ENCODE data around the gene TMEM154. TPM values are rescaled to one million over a fixed set of nuclear protein-coding genes. Genes with fewer than 3 reads are reported as not detected.

Gene TMEM154
- total RNA-seq, 1 experiment from 2014 or later = 0.22 TPM

DNA sequence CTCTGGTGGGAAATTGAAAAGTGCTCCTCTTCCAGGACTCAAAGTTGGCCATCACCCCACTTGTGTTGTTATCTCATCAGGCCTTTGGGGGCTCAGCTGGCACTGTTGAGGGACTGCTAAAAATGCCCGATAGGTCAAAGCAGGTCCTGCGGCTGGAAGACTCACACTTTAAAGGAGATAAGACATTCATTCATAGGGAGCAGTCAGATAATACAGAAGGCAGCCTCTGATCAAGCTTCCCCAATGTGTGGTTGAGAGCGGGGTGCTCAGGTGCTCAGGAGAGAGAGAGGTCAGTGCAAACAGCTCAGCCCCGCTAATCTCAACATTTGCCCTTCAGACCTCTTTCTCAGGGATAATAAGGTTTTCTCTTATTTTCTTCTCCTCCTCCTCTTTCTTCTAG is 70.3 kb downstream of the TMEM154 start:
- no peaks in the 10 kb centered on the region for H3K9me2 ChIP-seq (replicated peaks; ENCODE audit: insufficient read depth, low read length)
- no peaks in the 10 kb centered on the region for H3K79me2 ChIP-seq (ENCODE audit: low read length)
- H3K36me3 ChIP-seq (ENCODE audit: insufficient read depth, low read length) = no peaks in the 10 kb centered on the region
- no peak overlapping the region for H3K27ac ChIP-seq (ENCODE audit: low read length)
- H3K27me3 ChIP-seq (ENCODE audit: low read length) = no peaks in the 10 kb centered on the region
- no peak overlapping the region for H3K9ac ChIP-seq (ENCODE audit: low read length)
- DNase-seq = no peak
- no peak overlapping the region for H3K4me3 ChIP-seq (ENCODE audit: low read length)
- H3K4me2 ChIP-seq (ENCODE audit: low read depth, low read length, poor library complexity, severe bottlenecking) = no peak overlapping the region
- H3K9me3 ChIP-seq (ENCODE audit: low read length) = no peaks in the 10 kb centered on the region
- no peak overlapping the region for H2AFZ ChIP-seq (ENCODE audit: low read length)
- no peaks in the 10 kb centered on the region for H3K4me1 ChIP-seq (ENCODE audit: low read length)
- H4K20me1 ChIP-seq (ENCODE audit: insufficient read depth, low read depth, low read length) = peaks cover 8% of the 10 kb centered on the region; the same call in 1 of the 2 replicates

DNA sequence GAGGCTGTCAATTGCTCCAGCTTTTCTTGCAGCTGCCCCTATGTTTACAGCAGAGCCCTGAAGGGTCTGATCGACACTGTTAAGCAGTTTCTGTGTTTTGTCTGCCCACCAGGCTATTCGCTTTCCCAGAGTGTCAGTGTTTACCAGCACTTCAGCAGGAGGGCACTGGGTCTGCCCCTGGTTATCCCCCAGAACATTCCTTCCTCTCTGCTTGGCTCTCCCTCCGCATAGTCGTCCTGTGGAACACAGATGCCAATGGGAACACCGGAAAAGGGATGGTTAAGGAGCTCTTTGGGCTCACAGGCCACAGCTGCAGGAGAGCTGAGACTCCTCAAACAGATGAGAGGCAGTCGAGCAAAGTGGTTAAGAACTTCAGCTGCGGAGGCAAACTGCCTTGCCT is 72.6 kb downstream of the TMEM154 start:
- no peak for DNase-seq
- Histone ChIP-seq H3K9ac (ENCODE audit: low read length) (no peak overlapping the region), H2AFZ (ENCODE audit: low read length) (no peak overlapping the region), H3K79me2 (ENCODE audit: low read length) (no peaks in the 10 kb centered on the region), H3K4me3 (ENCODE audit: low read length) (no peak overlapping the region), H3K9me2 (replicated peaks; ENCODE audit: insufficient read depth, low read length) (no peaks in the 10 kb centered on the region), H3K4me2 (ENCODE audit: low read depth, low read length, poor library complexity, severe bottlenecking) (no peak overlapping the region), H3K4me1 (ENCODE audit: low read length) (no peaks in the 10 kb centered on the region), H3K36me3 (ENCODE audit: insufficient read depth, low read length) (no peaks in the 10 kb centered on the region), H3K27ac (ENCODE audit: low read length) (no peak overlapping the region), H3K9me3 (ENCODE audit: low read length) (no peaks in the 10 kb centered on the region), H3K27me3 (ENCODE audit: low read length) (no peaks in the 10 kb centered on the region), H4K20me1 (ENCODE audit: insufficient read depth, low read depth, low read length) (no peaks in the 10 kb centered on the region)

DNA sequence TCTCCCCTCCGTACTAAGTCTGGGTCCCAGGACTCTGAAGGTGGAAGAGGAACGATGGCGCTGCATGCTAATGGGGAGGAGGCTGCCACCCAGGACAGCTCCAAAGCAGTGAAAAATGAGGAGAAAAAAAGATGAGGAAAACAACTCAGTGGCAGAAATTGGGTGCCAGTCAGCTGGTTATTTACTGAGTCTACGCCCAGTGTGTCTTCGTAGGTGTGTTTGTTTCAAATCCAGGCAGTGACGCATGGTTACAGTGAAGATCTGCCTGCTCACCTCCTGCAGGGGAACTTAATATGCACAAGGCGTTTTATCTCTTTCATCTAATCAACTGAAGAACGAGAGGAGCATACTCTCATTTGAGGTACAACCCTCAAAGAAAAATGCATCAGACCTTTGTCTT is 73.0 kb downstream of the TMEM154 start:
- H3K4me2 ChIP-seq (ENCODE audit: low read depth, low read length, poor library complexity, severe bottlenecking) = no peak overlapping the region
- no peaks in the 10 kb centered on the region for H3K79me2 ChIP-seq (ENCODE audit: low read length)
- H3K9me3 ChIP-seq (ENCODE audit: low read length) = no peaks in the 10 kb centered on the region
- no peak overlapping the region for H3K4me3 ChIP-seq (ENCODE audit: low read length)
- DNase-seq = no peak
- no peaks in the 10 kb centered on the region for H3K4me1 ChIP-seq (ENCODE audit: low read length)
- H4K20me1 ChIP-seq (ENCODE audit: insufficient read depth, low read depth, low read length) = no peaks in the 10 kb centered on the region
- H3K9me2 ChIP-seq (replicated peaks; ENCODE audit: insufficient read depth, low read length) = no peaks in the 10 kb centered on the region
- H3K27ac ChIP-seq (ENCODE audit: low read length) = no peak overlapping the region
- H3K36me3 ChIP-seq (ENCODE audit: insufficient read depth, low read length) = no peaks in the 10 kb centered on the region
- no peak overlapping the region for H2AFZ ChIP-seq (ENCODE audit: low read length)
- no peak overlapping the region for H3K9ac ChIP-seq (ENCODE audit: low read length)
- H3K27me3 ChIP-seq (ENCODE audit: low read length) = no peaks in the 10 kb centered on the region

DNA sequence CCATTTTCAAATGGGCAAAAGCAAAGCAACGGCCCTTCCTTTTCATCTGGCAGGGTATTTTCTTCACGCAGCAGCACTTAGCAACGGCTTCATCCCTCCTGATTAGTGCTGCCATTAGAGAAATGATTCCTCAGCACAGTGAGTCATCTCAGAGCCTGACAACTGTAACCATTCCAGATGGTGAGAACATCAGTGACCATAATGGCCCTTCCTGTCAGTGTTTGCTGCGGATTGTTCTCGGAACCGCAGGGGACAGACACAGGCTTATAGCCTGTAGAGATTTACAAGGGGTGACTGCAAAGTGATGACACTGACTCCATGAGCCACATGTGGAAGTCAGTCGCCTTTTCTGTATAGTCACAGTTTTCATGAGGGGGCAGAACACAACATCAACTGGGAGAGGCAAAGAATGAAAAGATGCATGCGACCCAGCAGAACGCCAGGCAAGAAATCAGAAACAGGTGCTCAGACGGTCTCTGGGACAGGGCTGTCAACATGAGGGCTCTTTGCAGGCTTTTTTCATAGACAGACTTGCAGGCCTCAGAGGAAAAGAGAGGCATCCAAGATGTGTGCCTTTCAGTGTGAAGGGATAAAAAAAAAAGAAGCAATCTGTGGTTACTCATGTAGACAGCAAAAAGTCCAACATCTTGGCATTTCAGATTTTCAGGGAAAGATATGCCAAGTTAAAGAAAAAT is 74.0 kb downstream of the TMEM154 start:
- no peak overlapping the region for H3K27ac ChIP-seq (ENCODE audit: low read length)
- no peak overlapping the region for H2AFZ ChIP-seq (ENCODE audit: low read length)
- no peak overlapping the region for H3K4me2 ChIP-seq (ENCODE audit: low read depth, low read length, poor library complexity, severe bottlenecking)
- H3K9me2 ChIP-seq (replicated peaks; ENCODE audit: insufficient read depth, low read length) = no peaks in the 10 kb centered on the region
- H3K4me1 ChIP-seq (ENCODE audit: low read length) = no peaks in the 10 kb centered on the region
- H4K20me1 ChIP-seq (ENCODE audit: insufficient read depth, low read depth, low read length) = no peaks in the 10 kb centered on the region
- H3K79me2 ChIP-seq (ENCODE audit: low read length) = no peaks in the 10 kb centered on the region
- no peaks in the 10 kb centered on the region for H3K9me3 ChIP-seq (ENCODE audit: low read length)
- H3K9ac ChIP-seq (ENCODE audit: low read length) = no peak overlapping the region
- no peak for DNase-seq
- H3K36me3 ChIP-seq (ENCODE audit: insufficient read depth, low read length) = no peaks in the 10 kb centered on the region
- no peak overlapping the region for H3K4me3 ChIP-seq (ENCODE audit: low read length)
- H3K27me3 ChIP-seq (ENCODE audit: low read length) = no peaks in the 10 kb centered on the region

DNA sequence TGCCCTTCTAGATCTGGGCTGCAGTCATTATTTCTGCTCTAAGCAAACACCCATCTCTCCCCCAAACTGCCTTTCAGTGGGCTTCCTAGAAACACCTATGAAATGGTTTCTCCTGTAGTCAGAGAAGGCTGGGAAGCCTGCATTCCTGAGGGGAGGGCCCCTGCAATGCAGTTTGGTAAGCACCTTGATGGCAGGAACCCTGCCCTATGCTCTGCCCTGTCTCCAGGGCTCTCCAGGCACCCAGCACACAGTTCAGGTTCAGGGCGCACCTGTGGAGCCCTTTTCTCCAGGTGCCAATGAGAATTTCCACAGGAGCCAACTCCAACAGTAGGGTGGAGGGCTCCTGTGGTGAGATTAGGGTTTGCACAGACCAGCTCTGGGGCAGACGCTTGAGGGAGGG is 74.8 kb downstream of the TMEM154 start:
- Histone ChIP-seq H2AFZ (ENCODE audit: low read length) (no peak overlapping the region), H3K9ac (ENCODE audit: low read length) (no peak overlapping the region), H3K27me3 (ENCODE audit: low read length) (no peaks in the 10 kb centered on the region), H3K36me3 (ENCODE audit: insufficient read depth, low read length) (no peaks in the 10 kb centered on the region), H3K4me2 (ENCODE audit: low read depth, low read length, poor library complexity, severe bottlenecking) (no peak overlapping the region), H3K4me3 (ENCODE audit: low read length) (no peak overlapping the region), H3K79me2 (ENCODE audit: low read length) (no peaks in the 10 kb centered on the region), H3K9me3 (ENCODE audit: low read length) (no peaks in the 10 kb centered on the region), H3K9me2 (replicated peaks; ENCODE audit: insufficient read depth, low read length) (no peaks in the 10 kb centered on the region), H3K4me1 (ENCODE audit: low read length) (no peaks in the 10 kb centered on the region), H4K20me1 (ENCODE audit: insufficient read depth, low read depth, low read length) (no peaks in the 10 kb centered on the region), H3K27ac (ENCODE audit: low read length) (no peak overlapping the region)
- no peak for DNase-seq

DNA sequence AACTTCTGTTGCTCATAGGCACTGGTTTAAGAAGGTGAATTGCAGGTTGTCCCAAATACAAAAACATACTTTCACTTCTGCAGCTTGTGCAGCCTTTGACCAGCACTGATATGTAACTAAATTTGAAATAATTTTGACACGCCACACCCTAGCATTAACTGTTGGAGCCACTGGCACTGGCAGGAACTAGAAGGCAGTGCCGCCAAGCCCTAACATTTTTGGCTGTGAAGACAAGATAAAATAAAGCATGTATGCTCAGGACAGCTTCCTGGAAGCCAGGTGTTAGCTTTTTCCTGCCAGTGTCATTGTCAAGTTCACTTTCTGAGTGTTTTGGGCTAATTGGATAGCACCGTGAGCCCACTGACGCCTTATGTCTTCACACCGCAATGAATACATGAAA is 78.6 kb downstream of the TMEM154 start:
- Histone ChIP-seq H3K79me2 (ENCODE audit: low read length) (no peaks in the 10 kb centered on the region), H3K4me3 (ENCODE audit: low read length) (no peak overlapping the region), H3K9me2 (replicated peaks; ENCODE audit: insufficient read depth, low read length) (no peaks in the 10 kb centered on the region), H3K4me1 (ENCODE audit: low read length) (no peaks in the 10 kb centered on the region), H2AFZ (ENCODE audit: low read length) (no peak overlapping the region), H3K4me2 (ENCODE audit: low read depth, low read length, poor library complexity, severe bottlenecking) (no peak overlapping the region), H3K27ac (ENCODE audit: low read length) (no peak overlapping the region), H3K9ac (ENCODE audit: low read length) (no peak overlapping the region), H3K36me3 (ENCODE audit: insufficient read depth, low read length) (no peaks in the 10 kb centered on the region), H3K9me3 (ENCODE audit: low read length) (no peaks in the 10 kb centered on the region), H4K20me1 (ENCODE audit: insufficient read depth, low read depth, low read length) (no peaks in the 10 kb centered on the region), H3K27me3 (ENCODE audit: low read length) (no peaks in the 10 kb centered on the region)
- DNase-seq = no peak

DNA sequence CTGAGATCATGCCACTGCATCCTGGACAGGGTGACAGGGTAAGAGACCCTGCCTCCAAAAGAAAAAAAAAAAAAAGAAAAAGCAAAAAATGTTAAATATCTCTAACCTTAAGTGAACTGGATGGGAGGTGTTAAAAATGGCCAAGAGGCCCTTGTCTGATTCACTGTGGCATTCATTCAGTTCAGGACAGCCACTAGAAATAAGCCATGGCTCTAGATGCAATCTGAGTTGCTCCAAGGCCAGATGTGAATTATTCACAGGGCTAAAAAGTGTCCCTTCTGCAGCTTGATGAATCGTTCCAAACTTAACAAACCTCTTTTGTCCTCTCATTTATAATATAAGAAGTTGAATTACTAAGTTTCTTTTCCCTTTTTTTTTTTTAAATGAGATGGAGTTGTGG is 80.2 kb downstream of the TMEM154 start:
- H4K20me1 ChIP-seq (ENCODE audit: insufficient read depth, low read depth, low read length) = no peaks in the 10 kb centered on the region
- no peak overlapping the region for H2AFZ ChIP-seq (ENCODE audit: low read length)
- H3K4me2 ChIP-seq (ENCODE audit: low read depth, low read length, poor library complexity, severe bottlenecking) = no peak overlapping the region
- H3K27ac ChIP-seq (ENCODE audit: low read length) = no peak overlapping the region
- no peak overlapping the region for H3K9ac ChIP-seq (ENCODE audit: low read length)
- H3K4me3 ChIP-seq (ENCODE audit: low read length) = no peak overlapping the region
- H3K36me3 ChIP-seq (ENCODE audit: insufficient read depth, low read length) = no peaks in the 10 kb centered on the region
- no peaks in the 10 kb centered on the region for H3K79me2 ChIP-seq (ENCODE audit: low read length)
- H3K9me2 ChIP-seq (replicated peaks; ENCODE audit: insufficient read depth, low read length) = no peaks in the 10 kb centered on the region
- no peaks in the 10 kb centered on the region for H3K4me1 ChIP-seq (ENCODE audit: low read length)
- no peaks in the 10 kb centered on the region for H3K9me3 ChIP-seq (ENCODE audit: low read length)
- H3K27me3 ChIP-seq (ENCODE audit: low read length) = no peaks in the 10 kb centered on the region
- DNase-seq = no peak

DNA sequence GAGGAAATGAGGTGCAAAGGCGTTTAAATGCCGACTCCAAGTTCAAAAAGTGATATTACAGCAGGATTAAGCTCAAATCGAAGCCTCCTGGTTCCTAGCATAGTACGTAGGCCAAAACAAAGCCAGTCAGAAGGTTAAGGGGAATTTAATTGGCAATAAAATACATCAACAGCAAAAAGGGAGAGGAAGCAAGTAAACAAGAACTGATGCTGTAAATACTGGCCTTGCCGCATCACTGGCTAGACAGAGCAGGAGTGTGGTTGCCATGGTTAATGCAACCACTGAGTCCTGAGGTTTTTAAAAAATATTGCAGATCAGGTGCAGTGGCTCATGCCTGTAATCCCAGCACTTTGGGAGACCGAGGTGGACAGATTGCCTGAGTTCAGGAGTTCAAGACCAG is 80.7 kb downstream of the TMEM154 start:
- H3K4me1 ChIP-seq (ENCODE audit: low read length) = no peaks in the 10 kb centered on the region
- H3K79me2 ChIP-seq (ENCODE audit: low read length) = no peaks in the 10 kb centered on the region
- H3K4me3 ChIP-seq (ENCODE audit: low read length) = no peak overlapping the region
- no peaks in the 10 kb centered on the region for H3K9me2 ChIP-seq (replicated peaks; ENCODE audit: insufficient read depth, low read length)
- H3K4me2 ChIP-seq (ENCODE audit: low read depth, low read length, poor library complexity, severe bottlenecking) = no peak overlapping the region
- H2AFZ ChIP-seq (ENCODE audit: low read length) = no peak overlapping the region
- no peak for DNase-seq
- no peak overlapping the region for H3K27ac ChIP-seq (ENCODE audit: low read length)
- H3K9me3 ChIP-seq (ENCODE audit: low read length) = no peaks in the 10 kb centered on the region
- H4K20me1 ChIP-seq (ENCODE audit: insufficient read depth, low read depth, low read length) = no peaks in the 10 kb centered on the region
- no peaks in the 10 kb centered on the region for H3K27me3 ChIP-seq (ENCODE audit: low read length)
- H3K36me3 ChIP-seq (ENCODE audit: insufficient read depth, low read length) = no peaks in the 10 kb centered on the region
- H3K9ac ChIP-seq (ENCODE audit: low read length) = no peak overlapping the region

DNA sequence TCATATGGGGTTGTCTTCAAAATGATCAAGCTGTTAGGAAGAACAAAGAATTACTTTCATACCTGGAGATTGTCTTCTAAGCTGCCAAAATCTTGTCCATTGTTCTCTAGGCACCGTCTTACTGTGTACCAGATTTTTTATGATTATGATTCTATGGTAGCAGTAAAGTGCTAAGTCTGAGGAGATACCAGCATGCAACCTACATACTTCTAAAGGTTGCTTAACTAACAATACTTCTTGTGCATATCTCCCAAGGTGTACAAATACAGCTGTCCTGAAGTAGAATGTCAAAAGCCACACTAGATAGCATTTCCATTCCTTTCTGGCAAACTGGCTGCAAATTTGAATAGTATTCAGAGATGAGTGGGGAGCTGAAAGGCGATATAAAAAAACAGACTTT is 81.3 kb downstream of the TMEM154 start:
- DNase-seq = no peak
- Histone ChIP-seq H2AFZ (ENCODE audit: low read length) (no peak overlapping the region), H3K27me3 (ENCODE audit: low read length) (no peaks in the 10 kb centered on the region), H3K9ac (ENCODE audit: low read length) (no peak overlapping the region), H3K27ac (ENCODE audit: low read length) (no peak overlapping the region), H3K4me3 (ENCODE audit: low read length) (no peak overlapping the region), H3K9me2 (replicated peaks; ENCODE audit: insufficient read depth, low read length) (no peaks in the 10 kb centered on the region), H3K79me2 (ENCODE audit: low read length) (no peaks in the 10 kb centered on the region), H4K20me1 (ENCODE audit: insufficient read depth, low read depth, low read length) (no peaks in the 10 kb centered on the region), H3K4me2 (ENCODE audit: low read depth, low read length, poor library complexity, severe bottlenecking) (no peak overlapping the region), H3K4me1 (ENCODE audit: low read length) (no peaks in the 10 kb centered on the region), H3K36me3 (ENCODE audit: insufficient read depth, low read length) (no peaks in the 10 kb centered on the region), H3K9me3 (ENCODE audit: low read length) (no peaks in the 10 kb centered on the region)

Data from Karpas-422 (cell line).